OCI-LY7 (cell line): Measurements from ENCODE around the gene INO80D. TPM values are rescaled to one million over a fixed set of nuclear protein-coding genes. Genes with fewer than 3 reads are reported as not detected.

ENCODE experiments used
- BruUV-seq: library from RNA; stranded (reverse); fragments of 400-500 nt; replicated peaks from 2 replicates; lab custom pipeline; 2021; lab: Mats Ljungman, UMichigan
- CTCF ChIA-PET: fragments of 300-600 bp; sonication (Branson Sonifier 250); formaldehyde crosslinking; loops from one replicate; lab custom pipeline; 2022; ENCODE audit warnings: antibody characterized with exemption; ENCODE audit not compliant: unreplicated experiment; lab: Charles Lee
- POLR2A ChIA-PET: fragments of 300-600 bp; sonication (Branson Sonifier 250); formaldehyde crosslinking; loops from one replicate; lab custom pipeline; 2022; ENCODE audit warnings: antibody characterized with exemption; lab: Charles Lee
- DNase-seq: peaks from one replicate; pipeline ENCODE4 v3.0.0-alpha.2; 2015; ENCODE audit warnings: low spot score
- H2AFZ ChIP-seq: fragments of 200-600 bp; sonication (generic), shearing (Covaris generic); 2 replicates; pipeline ENCODE4 v1.6.1; 2014; ENCODE audit warnings: mild to moderate bottlenecking, antibody characterized with exemption, low read length, moderate library complexity
- H3K27ac ChIP-seq: fragments of 200-600 bp; sonication (generic); 2 replicates; pipeline ENCODE4 v1.5.1; 2014; ENCODE audit warnings: mixed run types, low read depth, mild to moderate bottlenecking, moderate library complexity, low read length, inconsistent platforms; ENCODE audit not compliant: poor library complexity, severe bottlenecking
- H3K36me3 ChIP-seq: fragments of 200-600 bp; sonication (generic); 2 replicates; pipeline ENCODE4 v1.6.1; 2014; ENCODE audit warnings: mild to moderate bottlenecking, antibody characterized with exemption, low read length, moderate library complexity, mixed read lengths; ENCODE audit not compliant: insufficient read depth
- H3K4me1 ChIP-seq: fragments of 200-600 bp; sonication (generic); 2 replicates; pipeline ENCODE4 v1.5.1; 2014; ENCODE audit warnings: mild to moderate bottlenecking, low read length; ENCODE audit not compliant: insufficient read depth, poor library complexity, severe bottlenecking
- H3K4me2 ChIP-seq: fragments of 200-600 bp; sonication (generic); 2 replicates; pipeline ENCODE4 v1.6.1; 2014; ENCODE audit warnings: mild to moderate bottlenecking, low read length
- H3K4me3 ChIP-seq: fragments of 200-600 bp; sonication (generic); 2 replicates; pipeline ENCODE4 v1.5.1; 2014; ENCODE audit warnings: mild to moderate bottlenecking, low read depth, low read length; ENCODE audit not compliant: poor library complexity, severe bottlenecking
- H3K79me2 ChIP-seq: fragments of 200-600 bp; sonication (generic); 2 replicates; pipeline ENCODE4 v1.6.1; 2016; ENCODE audit warnings: low read depth, mild to moderate bottlenecking, low read length, moderate library complexity, mixed read lengths; ENCODE audit not compliant: insufficient read depth
- H3K9me2 ChIP-seq: fragments of 200-600 bp; sonication (generic); 2 replicates; pipeline ENCODE4 v1.6.1; 2016; ENCODE audit warnings: mild to moderate bottlenecking, low read length, mixed read lengths; ENCODE audit not compliant: insufficient read depth
- H3K9me3 ChIP-seq: fragments of 200-600 bp; sonication (generic); 2 replicates; pipeline ENCODE4 v1.6.1; 2014; ENCODE audit warnings: mild to moderate bottlenecking, mixed run types, low read length, mixed read lengths
- H4K20me1 ChIP-seq: fragments of 200-600 bp; sonication (generic); 2 replicates; pipeline ENCODE4 v1.6.1; 2014; ENCODE audit warnings: mild to moderate bottlenecking, antibody characterized with exemption, low read length, moderate library complexity, mixed read lengths; ENCODE audit not compliant: insufficient read depth
- CTCF ChIP-seq: fragments of 200-600 bp; sonication (generic); conservative IDR thresholded peaks from 2 replicates; pipeline ENCODE4 v1.5.1; 2014; ENCODE audit warnings: mild to moderate bottlenecking, antibody characterized with exemption, low read length, moderate library complexity, mixed read lengths
- EZH2phosphoT487 ChIP-seq: fragments of 200-600 bp; sonication (generic); IDR thresholded peaks from 2 replicates; pipeline ENCODE4 v1.6.1; 2018; ENCODE audit warnings: low read depth, borderline replicate concordance, mild to moderate bottlenecking, mixed run types, antibody characterized with exemption, low read length, moderate library complexity, mixed read lengths
- intact Hi-C: fragments of 100-400 bp; cut with micrococcal nuclease; formaldehyde crosslinking; loops from one replicate; pipeline ENCODE4 v1.10.0; 2022; ENCODE audit not compliant: unreplicated experiment
- total RNA-seq, 2 experiments: library from RNA; depleted of rRNA in 1 of 2; stranded (reverse); fragments of >200 nt in 1 of 2; shearing (Covaris generic) in 1 of 2; gene quantifications; 2 replicates each; pipeline ENCODE4 v1.2.3, GENCODE V29; 2014 to 2022

The INO80D gene
- total RNA-seq, 2 experiments from 2014 or later = 14.2 to 21.6 TPM

GRCh38 chr2:206011795-206012194 lies 74.2 kb downstream of the INO80D start:
- Histone ChIP-seq H3K4me3 (no peak overlapping the region), H3K4me1 (no peaks in the 10 kb centered on the region), H3K36me3 (peaks cover 67% of the 10 kb centered on the region), H3K27ac (no peak overlapping the region), H3K4me2 (no peak overlapping the region), H3K9me2 (no peaks in the 10 kb centered on the region), H4K20me1 (no peaks in the 10 kb centered on the region), H3K9me3 (peaks cover 13% of the 10 kb centered on the region), H2AFZ (no peak overlapping the region), H3K79me2 (no peaks in the 10 kb centered on the region)
- no TSS peak for BruUV-seq
- ChIA-PET CTCF (no interaction called here), POLR2A (interaction anchor here (0.5 kb wide), 1 partner anchor 1416 kb away, joined by 3 read pairs; no protein-coding TSS in a partner anchor)
- intact Hi-C loops = no loop called here
- TF ChIP-seq EZH2phosphoT487 (no peak), CTCF (no peak)
- no peak for DNase-seq

DNA sequence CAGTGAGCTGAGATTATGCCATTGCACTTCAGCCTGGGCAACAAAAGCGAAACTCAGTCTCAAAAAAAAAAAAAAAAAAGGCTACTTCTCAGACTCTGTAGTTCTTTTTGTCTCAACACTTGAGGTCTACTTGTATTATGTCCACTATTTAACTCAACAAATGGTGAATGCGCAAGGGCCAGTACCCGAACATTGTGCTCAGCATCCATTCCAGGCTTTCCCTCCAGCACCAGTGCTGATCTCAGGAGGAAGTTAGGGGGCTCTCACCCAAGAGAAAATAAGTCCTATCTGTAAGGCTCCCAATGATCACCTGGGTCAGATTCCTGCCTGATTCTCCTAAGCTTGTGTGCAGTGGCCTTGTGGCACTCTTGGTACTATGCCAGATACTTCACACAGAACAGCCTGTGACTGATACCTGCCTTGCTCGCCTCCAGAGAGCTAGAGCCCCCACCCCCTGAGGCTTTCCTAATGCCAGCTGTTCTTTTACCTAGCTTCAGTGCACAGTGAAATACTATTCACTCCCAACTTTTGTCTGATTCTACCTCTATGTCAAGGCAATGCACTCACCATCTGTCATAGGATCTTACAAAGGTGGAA lies 74.9 kb downstream of the INO80D start:
- H3K27ac ChIP-seq = no peak overlapping the region
- H3K79me2 ChIP-seq = no peaks in the 10 kb centered on the region
- H3K4me3 ChIP-seq = no peak overlapping the region
- intact Hi-C loops = no loop called here
- H3K4me2 ChIP-seq = no peak overlapping the region
- H3K36me3 ChIP-seq = peaks cover 67% of the 10 kb centered on the region
- H3K9me2 ChIP-seq = no peaks in the 10 kb centered on the region
- ChIA-PET POLR2A (interaction anchor here (0.5 kb wide), 1 partner anchor 1416 kb away, joined by 3 read pairs; no protein-coding TSS in a partner anchor), CTCF (no interaction called here)
- BruUV-seq = no TSS peak
- H4K20me1 ChIP-seq = no peaks in the 10 kb centered on the region
- TF ChIP-seq CTCF (no peak), EZH2phosphoT487 (no peak)
- peaks cover 7% of the 10 kb centered on the region; the same call in 1 of the 2 replicates for H3K9me3 ChIP-seq
- no peak overlapping the region for H2AFZ ChIP-seq
- no peak for DNase-seq
- H3K4me1 ChIP-seq = no peaks in the 10 kb centered on the region

DNA sequence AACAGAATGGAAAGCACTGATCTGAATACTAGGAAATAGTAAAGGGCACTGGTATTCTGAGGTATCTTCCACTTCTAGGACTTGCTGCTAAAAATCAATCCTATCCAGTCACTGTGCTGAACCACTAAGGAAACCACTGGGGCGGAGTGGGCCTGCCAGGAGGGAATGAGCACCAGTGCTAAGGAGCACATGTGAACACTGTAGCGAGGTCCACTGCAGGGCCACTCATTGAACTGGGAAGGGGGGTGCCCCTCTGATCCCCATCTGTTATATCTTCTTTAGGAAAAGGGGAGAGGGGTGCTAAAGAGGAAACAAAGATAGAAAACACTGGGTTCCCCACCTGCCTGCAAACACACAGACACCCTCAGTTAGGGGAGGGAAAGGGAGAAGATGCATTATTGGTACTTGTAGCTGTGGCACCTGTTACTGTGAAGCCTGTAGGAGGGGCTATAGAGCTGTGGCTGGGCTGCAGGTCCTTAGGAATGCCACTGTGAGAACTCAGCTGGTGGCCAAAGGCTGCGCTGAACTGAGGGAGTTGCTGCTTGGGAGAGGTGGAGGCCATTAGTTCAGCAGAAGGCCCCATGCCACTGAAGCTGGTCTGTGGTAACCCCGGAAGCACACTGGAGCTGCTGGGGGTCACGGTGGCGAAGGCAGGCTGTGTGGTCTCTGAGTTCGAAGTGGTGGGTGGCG lies 81.8 kb downstream of the INO80D start:
- POLR2A ChIA-PET = no interaction called here

More for the DNA sequence above, 81.8 kb downstream of the INO80D start:
- Histone ChIP-seq H4K20me1 (no peaks in the 10 kb centered on the region), H3K9me3 (no peaks in the 10 kb centered on the region), H3K4me2 (no peak overlapping the region), H3K27ac (no peak overlapping the region), H3K9me2 (no peaks in the 10 kb centered on the region), H2AFZ (no peak overlapping the region), H3K79me2 (no peaks in the 10 kb centered on the region), H3K4me3 (no peak overlapping the region), H3K36me3 (peaks cover 75% of the 10 kb centered on the region), H3K4me1 (no peaks in the 10 kb centered on the region)
- peak; percentile 56 for TF ChIP-seq CTCF
- no peak for TF ChIP-seq EZH2phosphoT487
- DNase-seq = peak; percentile 22
- intact Hi-C loops = no loop called here
- BruUV-seq = no TSS peak
- CTCF ChIA-PET = no interaction called here
